Spleen (tissue), 11 donors: ENCODE measurements around the gene RBMX. TPM values are rescaled to one million over a fixed set of nuclear protein-coding genes. Genes with fewer than 3 reads are reported as not detected.

Source experiments
- DNase-seq: peaks from one replicate; pipeline ENCODE4 v3.0.0-alpha.2; 2020
- H3K27ac ChIP-seq, 8 donors: fragments of 200-600 bp; sonication (generic) in 7 of 8; 1 replicate in 4 of 8; 2 replicates in 4 of 8; pipeline versions ENCODE4 v1.5.0 to v1.8.0; 2016 to 2021; ENCODE audit warnings: inconsistent platforms in 4 of 8, mild to moderate bottlenecking in 4 of 8, moderate library complexity in 1 of 8
- H3K27me3 ChIP-seq, 7 donors: fragments of 200-600 bp; sonication (generic) in 6 of 7; replicated peaks in 1 of 7; 1 replicate in 4 of 7; 2 replicates in 3 of 7; pipeline versions ENCODE4 v1.5.0 to v1.8.0; 2016 to 2021; ENCODE audit warnings: inconsistent platforms in 3 of 7, mild to moderate bottlenecking in 1 of 7
- H3K36me3 ChIP-seq, 6 donors: fragments of 200-600 bp; sonication (generic) in 5 of 6; 1 replicate in 4 of 6; 2 replicates in 2 of 6; pipeline versions ENCODE4 v1.5.0 to v1.8.0; 2016 to 2021; ENCODE audit warnings: inconsistent platforms in 2 of 6
- H3K4me1 ChIP-seq, 6 donors: fragments of 200-600 bp; sonication (generic) in 5 of 6; 1 replicate in 3 of 6; 2 replicates in 3 of 6; pipeline versions ENCODE4 v1.5.0 to v1.8.0; 2016 to 2021; ENCODE audit warnings: inconsistent platforms in 3 of 6
- H3K4me3 ChIP-seq, 8 donors: fragments of 200-600 bp; sonication (generic) in 7 of 8; 1 replicate in 4 of 8; 2 replicates in 4 of 8; pipeline versions ENCODE4 v1.5.0 to v1.8.0; 2016 to 2021; ENCODE audit warnings: inconsistent platforms in 4 of 8, mild to moderate bottlenecking in 4 of 8, moderate library complexity in 2 of 8
- H3K9me3 ChIP-seq, 8 donors: fragments of 200-600 bp; sonication (generic) in 7 of 8; 1 replicate in 4 of 8; 2 replicates in 4 of 8; pipeline versions ENCODE4 v1.5.0 to v1.8.0; 2016 to 2021; ENCODE audit warnings: inconsistent platforms in 4 of 8
- CTCF ChIP-seq, 11 experiments: fragments of 200-600 bp in 7 of 11; fragments of 450-650 bp in 4 of 11; sonication (generic) in 4 of 11; IDR thresholded peaks in 8 of 11; conservative IDR thresholded peaks in 3 of 11; 1 replicate in 7 of 11; 2 replicates in 4 of 11; pipeline versions ENCODE4 v1.4.0 to v1.8.0; 2016 to 2021; ENCODE audit warnings: antibody characterized with exemption in 11 of 11, inconsistent platforms in 4 of 11, mild to moderate bottlenecking in 1 of 11
- POLR2A ChIP-seq, 3 donors: fragments of 450-650 bp; IDR thresholded peaks; one replicate each; pipeline ENCODE4 v1.5.1; 2017; ENCODE audit warnings: antibody characterized with exemption in 3 of 3, mild to moderate bottlenecking in 1 of 3
- POLR2AphosphoS5 ChIP-seq, 3 donors: sonication (generic); formaldehyde crosslinking; IDR thresholded peaks; one replicate each; pipeline ENCODE4 v1.5.1; 2017; ENCODE audit warnings: antibody characterized with exemption in 3 of 3
- WGBS, 5 donors: extraction: QIAGEN DNeasy Blood & Tissue Kit in 3 of 5; methylation state at CpG; one replicate each; pipeline versions ENCODE4 v1.1.5 to v1.1.7; 2013 to 2018; 5-methylcytosine and 5-hydroxymethylcytosine counted together
- intact Hi-C: fragments of 100-400 bp; cut with DNase I; formaldehyde crosslinking; loops from one replicate; pipeline ENCODE4 v1.15.0; 2023; ENCODE audit warnings: low total_unique reads
- polyA plus RNA-seq, 3 donors: library from polyadenylated mRNA; stranded (reverse); fragments of 200-250 nt; gene quantifications; one replicate each; pipeline ENCODE4 v1.2.1, GENCODE V29; 2013
- small RNA-seq, 4 donors: library from RNA; depleted of rRNA; stranded (forward); fragments of <200 nt; gene quantifications; one replicate each; pipeline ENCODE3, GENCODE V24; 2016
- total RNA-seq, 7 donors: library from RNA; depleted of rRNA in 3 of 7; stranded (reverse); fragments of >200 nt in 3 of 7; fragmentation: NEBNext Ultra II Directional in 4 of 7; extraction: Animal tissue kit (Norgen Biotek cat#: 25700) in 4 of 7; gene quantifications; one replicate each; pipeline versions ENCODE4 v1.1.0 to v1.2.1, GENCODE V29; 2016 to 2021
- donor health status: healthy with polysubstance abuse.
- donor health status: DM: no; HTN: no; CAD: no; lungs with moderate emphysema.
- donor health status: DM: no; HTN: no; CAD: no.
- donor health status: Bipolar disorder and iron deficiency.
- donor health status: healthy.
- donor health status: DM: no; HTN: no; CAD: no.
- donor health status: DM: yes; HTN: yes; CAD: no.

Gene RBMX
- total and polyA plus RNA-seq, 10 donors: 111 to 286 (median 168) TPM

- Histone ChIP-seq H3K4me3 (no peak overlapping the region), H3K36me3 (no peaks in the 10 kb centered on the region), H3K4me1 (peaks cover 0 to 9% (median 0%) of the 10 kb centered on the region in 6 donors), H3K27me3 (no peaks in the 10 kb centered on the region), H3K27ac (peak overlapping the region in 3 of 8 donors; percentile 9 to 31 (median 23)), H3K9me3 (no peaks in the 10 kb centered on the region)
- 32 to 63% (median 53%) methylated on average over 1 of the region's 1 CpG for WGBS, 5 donors
- TF ChIP-seq POLR2AphosphoS5 (IDR thresholded peaks at IDR 0.05) (no peak), POLR2A (IDR thresholded peaks at IDR 0.05) (no peak), CTCF (IDR thresholded peaks at IDR 0.05 in 8 of 11, conservative IDR thresholded peaks at IDR 0.05 in 3 of 11) (no peak)
- DNase-seq: no peak
- intact Hi-C loops: no loop called here
Measured at GRCh38 chrX:136828830-136829229, 51.7 kb downstream of the RBMX start.

DNA sequence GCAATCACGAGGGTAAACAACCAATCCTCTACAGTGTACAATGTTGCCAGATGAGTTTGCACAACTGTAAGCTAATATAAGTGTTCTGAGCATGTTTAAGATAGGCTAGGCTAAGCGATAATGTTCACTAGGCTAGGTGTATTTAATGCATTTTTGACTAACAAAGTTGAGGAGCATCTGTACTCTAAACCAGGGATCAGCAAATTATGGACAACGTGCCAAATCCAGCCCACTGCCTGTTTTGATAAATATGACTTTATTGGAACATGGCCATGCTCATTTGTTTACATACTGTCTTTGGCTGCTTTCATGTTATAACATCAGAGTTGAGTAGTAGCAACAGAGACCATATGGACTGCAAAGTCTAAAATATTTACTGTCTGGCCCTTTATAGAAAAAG lies 53.5 kb downstream of the RBMX start:
- Histone ChIP-seq H3K27ac (no peak overlapping the region), H3K27me3 (no peaks in the 10 kb centered on the region), H3K4me1 (peaks cover 0 to 9% (median 0%) of the 10 kb centered on the region in 6 donors), H3K4me3 (no peak overlapping the region), H3K36me3 (no peaks in the 10 kb centered on the region), H3K9me3 (no peaks in the 10 kb centered on the region)
- no peak for TF ChIP-seq POLR2A (IDR thresholded peaks at IDR 0.05)
- no peak for TF ChIP-seq CTCF (IDR thresholded peaks at IDR 0.05 in 8 of 11, conservative IDR thresholded peaks at IDR 0.05 in 3 of 11)
- TF ChIP-seq POLR2AphosphoS5 (IDR thresholded peaks at IDR 0.05): no peak
- intact Hi-C loops: no loop called here
- WGBS, 5 donors: 56 to 90% (median 75%) methylated on average over 2 to 3 of the region's 3 CpGs
- DNase-seq: no peak

GRCh38 chrX:136825771-136826170 lies 54.8 kb downstream of the RBMX start:
- 67 to 95% (median 81%) methylated on average over 2 of the region's 2 CpGs for WGBS, 5 donors
- no peak for TF ChIP-seq POLR2A (IDR thresholded peaks at IDR 0.05)
- TF ChIP-seq POLR2AphosphoS5 (IDR thresholded peaks at IDR 0.05): no peak
- TF ChIP-seq CTCF (IDR thresholded peaks at IDR 0.05 in 8 of 11, conservative IDR thresholded peaks at IDR 0.05 in 3 of 11): no peak
- intact Hi-C loops: no loop called here
- no peaks in the 10 kb centered on the region for H3K36me3 ChIP-seq
- no peak overlapping the region for H3K27ac ChIP-seq
- no peak for DNase-seq
- H3K9me3 ChIP-seq: no peaks in the 10 kb centered on the region
- no peaks in the 10 kb centered on the region for H3K27me3 ChIP-seq
- no peak overlapping the region for H3K4me3 ChIP-seq
- H3K4me1 ChIP-seq: peaks cover 0 to 9% (median 0%) of the 10 kb centered on the region in 6 donors

Small RNA genes lying within 50 kb of the gene (small RNA-seq; reads per million reads assigned to genes)
- 0 reads per million in 4 donors for gene SNORD61

Other genes starting within 250 kb of the RBMX start
- gene CD40LG, start 232.6 kb downstream of the RBMX start, total RNA-seq: 1 to 10 TPM; 1.5 to 8.7 (median 4.3) TPM
- 1 to 10 TPM; 1.3 to 2.2 (median 1.8) TPM for gene CD40LG, start 232.6 kb downstream of the RBMX start, polyA plus RNA-seq
- 10 to 100 TPM; 48.2 to 70.1 (median 63.7) TPM for gene ARHGEF6, start 99.8 kb downstream of the RBMX start, total RNA-seq
- gene ARHGEF6, start 99.8 kb downstream of the RBMX start, polyA plus RNA-seq: 10 to 100 TPM; 13.1 to 17.7 (median 16.4) TPM
- gene GPR101, start 153.3 kb upstream of the RBMX start, total RNA-seq: not detected
- gene GPR101, start 153.3 kb upstream of the RBMX start, polyA plus RNA-seq: not detected